ENCODE data around the gene ACACA.
"Not testable (repeated sequence)": the region's sequence is repeated elsewhere in the genome, so short reads cannot be mapped to it uniquely, and the experiment has no call there.

Gene ACACA

GRCh38 chr17:37406635-37407461 is at the start of gene ACACA, which contains the start of gene TADA2A:
Gene ACACA, minus strand, starts transcription at chr17:37406836. Its CDS starts 537 bp downstream, at chr17:37406299.
Gene TADA2A, plus strand, starts transcription at chr17:37406886. Its CDS starts 4,480 bp downstream, at chr17:37411366.
- peak; percentile 48 to 82 for DNase-seq

DNA sequence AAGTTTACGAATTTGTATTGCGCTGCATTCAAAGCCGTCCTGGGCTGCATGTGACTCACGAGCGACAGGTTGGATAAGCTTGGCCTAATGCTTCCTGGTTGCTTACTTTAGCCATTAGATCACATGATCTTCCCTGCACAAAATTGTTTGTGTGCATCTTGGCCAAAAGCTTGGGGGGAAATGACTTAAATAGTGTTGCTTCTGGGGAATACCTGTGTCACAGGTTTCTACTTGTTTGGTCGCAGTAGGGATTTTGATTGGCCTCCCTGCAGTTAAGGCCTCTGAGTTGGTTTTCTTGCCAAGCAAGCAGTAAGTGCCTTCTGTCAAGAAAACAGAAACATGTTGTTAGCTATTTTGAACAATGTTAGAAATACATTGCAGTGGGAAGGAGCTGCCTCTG is 43.5 kb upstream of the ACACA start:
- no peak for DNase-seq

DNA sequence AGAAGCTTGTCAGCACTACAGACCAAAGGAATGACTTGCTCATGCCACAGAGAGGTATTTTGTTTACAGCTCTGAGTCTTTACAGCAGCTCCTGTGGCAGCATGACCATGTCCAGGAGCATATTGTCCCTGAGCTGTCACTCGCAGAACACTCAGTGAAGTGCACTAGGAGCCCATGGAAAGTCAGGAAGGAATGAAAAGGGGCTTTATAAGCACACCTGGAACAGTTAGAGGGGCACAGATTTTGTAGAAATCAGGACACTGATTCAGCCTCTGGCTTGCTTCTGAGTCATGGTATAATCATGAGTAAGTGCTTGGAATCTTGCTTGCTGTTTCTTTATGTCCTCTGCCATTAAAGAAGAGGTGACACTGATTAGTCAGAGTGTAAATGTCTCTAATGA is 41.0 kb upstream of the ACACA start:
- no peak for DNase-seq

DNA sequence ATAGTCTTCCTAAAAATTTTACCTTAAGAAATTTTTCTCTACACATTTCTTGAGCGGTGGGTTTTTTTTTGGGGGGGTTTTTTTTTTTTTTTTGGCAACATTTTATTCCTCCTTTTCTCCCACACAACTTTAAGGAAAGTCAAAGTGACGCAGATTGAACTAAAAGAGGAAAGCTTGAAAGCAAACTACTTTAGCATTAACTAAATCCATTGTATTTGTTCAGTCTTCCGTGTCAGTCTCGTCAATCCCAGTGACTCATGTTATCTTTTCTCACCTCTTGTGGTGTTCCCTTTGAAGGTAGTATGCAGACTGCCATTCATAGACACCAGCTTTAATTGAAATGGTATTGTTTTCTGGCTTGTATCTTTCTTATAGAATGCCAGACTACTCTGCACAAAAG is 39.4 kb upstream of the ACACA start:
- no peak for DNase-seq

DNA sequence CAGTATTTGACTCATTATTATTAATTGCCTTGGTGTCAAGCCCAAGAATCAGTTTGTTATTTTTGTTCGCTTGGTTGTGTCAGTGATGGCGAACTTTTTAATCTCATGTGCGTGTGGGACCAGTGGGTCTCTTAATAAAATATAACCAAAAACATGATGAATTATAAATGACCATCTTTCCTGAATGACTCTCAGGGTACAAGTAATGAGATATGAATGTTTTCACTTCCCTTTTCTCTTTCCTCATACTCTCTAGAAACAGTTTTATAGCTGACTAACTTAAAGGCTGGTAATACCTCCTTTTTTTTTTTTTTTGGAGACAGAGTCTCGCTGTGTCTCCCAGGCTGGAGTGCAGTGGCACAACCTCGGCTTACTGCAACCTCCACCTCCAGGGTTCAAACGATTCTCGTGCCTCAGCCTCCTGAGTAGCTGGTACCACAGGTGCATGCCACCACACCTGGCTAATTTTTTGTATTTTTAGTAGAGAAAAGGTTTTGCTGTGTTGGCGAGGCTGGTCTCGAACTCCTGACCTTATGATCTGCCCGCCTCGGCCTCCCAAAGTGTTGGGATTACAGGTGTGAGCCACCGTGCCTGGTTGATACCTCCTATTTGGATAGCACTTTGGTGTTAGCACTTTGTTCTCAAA is 34.9 kb upstream of the ACACA start:
- not testable (repeated sequence) for DNase-seq

GRCh38 chr17:37440424-37440823 is 33.8 kb upstream of the ACACA start:
- no peak for DNase-seq

DNA sequence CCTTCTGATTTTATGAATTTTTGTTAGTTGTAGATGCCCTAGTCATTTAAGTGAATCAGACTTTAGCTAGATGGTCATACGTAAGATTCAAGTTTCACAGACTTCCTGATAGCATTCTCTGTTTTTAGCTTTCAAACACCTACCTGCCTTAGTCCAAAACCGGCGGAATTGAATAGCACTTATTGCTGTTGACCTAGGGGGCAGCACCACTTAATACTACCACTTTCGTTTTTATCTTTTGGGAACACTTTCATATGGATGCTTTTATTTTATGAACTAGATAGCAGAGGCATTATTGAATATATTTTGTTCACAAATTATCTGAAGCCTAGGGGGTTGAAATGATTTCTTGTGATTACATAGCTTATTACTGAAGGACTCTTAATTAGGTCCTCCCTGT is 31.5 kb upstream of the ACACA start:
- DNase-seq, result no peak

GRCh38 chr17:37432671-37433070 is 26.0 kb upstream of the ACACA start:
- no peak for DNase-seq

DNA sequence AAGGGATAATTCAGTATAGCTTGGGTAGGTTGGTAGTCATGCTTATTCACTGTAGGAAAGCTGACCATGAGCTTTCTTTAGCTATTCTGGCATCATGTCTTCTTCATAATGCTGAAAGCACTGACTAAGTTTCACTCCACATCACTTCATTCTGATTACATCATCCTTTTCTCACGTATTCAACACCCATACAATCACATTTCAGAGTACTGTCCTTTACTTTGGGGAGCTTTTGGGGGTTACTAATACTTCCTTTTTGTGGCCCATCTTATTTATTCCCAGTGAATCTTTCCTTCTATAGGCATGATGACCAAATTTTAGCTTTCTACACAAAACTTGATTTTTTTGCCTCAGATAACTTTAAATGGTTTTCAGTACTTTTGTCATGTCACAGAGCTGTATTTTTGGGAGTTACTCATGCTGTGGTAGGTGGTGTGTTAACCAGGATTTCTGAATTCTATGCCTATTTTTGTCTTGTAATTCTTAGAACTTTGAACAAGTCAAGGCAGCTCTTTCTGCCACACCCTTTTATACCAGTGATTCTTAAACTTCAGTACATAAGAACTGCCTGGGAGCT is 23.5 kb upstream of the ACACA start:
- DNase-seq, result no peak

GRCh38 chr17:37429453-37429852 is 22.8 kb upstream of the ACACA start:
- no peak for DNase-seq

GRCh38 chr17:37429039-37429438 is 22.4 kb upstream of the ACACA start:
- no peak for DNase-seq

GRCh38 chr17:37425268-37425667 is 18.6 kb upstream of the ACACA start:
- DNase-seq, result no peak

DNA sequence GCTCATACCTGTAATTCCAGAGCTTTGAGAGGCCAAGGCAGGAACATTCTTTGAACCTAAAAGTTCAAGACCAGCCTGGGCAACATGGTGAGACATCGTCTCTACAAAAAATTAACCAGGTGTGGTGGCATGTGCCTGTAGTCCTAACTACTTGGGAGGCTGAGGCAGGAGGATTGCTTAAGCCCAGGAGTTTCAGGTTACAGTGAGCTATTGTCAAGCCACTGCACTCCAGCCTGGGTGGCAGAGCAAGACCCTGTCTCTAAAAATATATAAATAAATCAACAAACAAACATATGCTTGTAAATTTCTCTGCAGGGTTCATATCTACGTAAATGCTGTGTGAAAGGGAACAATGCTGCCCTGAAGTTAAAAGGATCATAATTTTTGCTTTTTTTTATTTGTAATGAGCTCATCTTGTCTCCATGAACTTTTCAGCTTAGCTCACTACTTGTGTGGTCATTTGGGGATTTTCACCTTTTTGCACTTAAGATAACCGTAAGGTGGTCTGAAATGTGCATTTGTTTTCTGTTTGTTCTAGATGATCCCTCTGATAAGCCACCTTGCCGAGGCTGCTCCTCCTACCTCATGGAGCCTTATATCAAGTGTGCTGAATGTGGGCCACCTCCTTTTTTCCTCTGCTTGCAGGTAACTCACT is 16.5 kb upstream of the ACACA start:
- no peak for DNase-seq

GRCh38 chr17:37417852-37418251 is 11.2 kb upstream of the ACACA start:
- no peak for DNase-seq

- no peak for DNase-seq
These were observed 7.4 kb upstream of the ACACA start for GRCh38 chr17:37413875-37414519.

GRCh38 chr17:37410357-37410756 is 3.7 kb upstream of the ACACA start:
- DNase-seq, result no peak

DNA sequence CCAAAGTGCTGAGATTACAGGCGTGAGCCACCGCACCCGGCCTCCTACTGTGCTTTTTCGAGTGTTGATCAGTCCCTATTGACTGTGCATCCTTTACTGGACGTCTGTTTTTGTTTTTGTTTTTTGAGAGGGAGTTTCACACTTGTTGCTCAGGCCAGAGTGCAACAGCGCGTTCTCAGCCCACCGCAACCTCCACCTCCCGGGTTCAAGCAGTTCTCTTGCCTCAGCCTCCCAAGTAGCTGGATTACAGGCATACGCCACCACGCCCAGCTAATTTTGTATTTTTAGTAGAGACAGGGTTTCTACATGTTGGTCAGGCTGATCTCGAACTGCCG is 1.5 kb upstream of the ACACA start:
- DNase-seq, result not testable (repeated sequence)

- DNase-seq, result no peak
These were observed 541 bp downstream of the ACACA start for GRCh38 chr17:37405955-37406634.

- not testable (repeated sequence) for DNase-seq
These were observed 1.1 kb downstream of the ACACA start for GRCh38 chr17:37405522-37405921.

DNA sequence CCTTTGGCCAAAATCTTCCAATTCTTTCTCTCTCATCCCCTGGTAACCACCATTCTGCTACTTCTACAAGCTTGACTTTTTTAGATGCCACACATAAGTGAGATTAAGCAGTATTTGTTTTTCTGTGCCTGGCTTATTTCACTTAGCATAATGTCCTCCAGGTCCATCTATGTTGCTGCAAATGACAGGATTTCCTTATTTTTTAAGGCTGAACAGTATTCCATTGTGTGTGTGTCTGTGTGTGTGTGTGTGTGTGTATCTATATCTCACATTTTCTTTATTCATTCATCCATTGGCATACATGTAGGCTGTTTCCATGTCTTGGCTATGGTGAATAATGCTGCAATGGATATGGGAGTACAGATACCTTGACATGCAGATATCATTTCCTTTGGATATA is 6.1 kb downstream of the ACACA start:
- DNase-seq, result no peak

DNA sequence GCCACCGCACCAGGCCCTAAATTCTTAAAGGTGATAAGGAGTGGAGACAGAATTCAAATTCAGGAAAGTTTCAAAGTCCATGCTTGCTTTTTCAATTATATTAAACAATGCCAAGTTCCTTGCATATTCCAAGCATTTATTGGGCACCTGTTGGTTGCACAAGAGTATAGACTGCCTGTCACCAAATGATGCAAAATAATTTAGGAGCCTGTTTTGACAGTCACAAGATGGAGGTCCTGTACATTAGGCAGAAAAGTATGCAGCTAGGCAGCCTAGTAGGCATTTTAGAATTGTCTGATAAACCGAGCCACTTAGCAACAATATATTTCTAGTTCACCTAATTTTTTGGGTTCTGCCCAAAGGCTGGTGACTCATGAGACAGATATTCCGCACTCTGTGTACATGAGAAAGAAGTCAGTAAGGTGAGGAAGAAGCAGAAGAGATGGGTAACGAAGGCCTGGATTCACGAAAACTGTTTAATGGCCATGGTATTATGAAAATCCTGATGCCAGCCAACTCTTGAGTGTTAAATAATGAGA is 7.3 kb downstream of the ACACA start:
- DNase-seq, result no peak

DNA sequence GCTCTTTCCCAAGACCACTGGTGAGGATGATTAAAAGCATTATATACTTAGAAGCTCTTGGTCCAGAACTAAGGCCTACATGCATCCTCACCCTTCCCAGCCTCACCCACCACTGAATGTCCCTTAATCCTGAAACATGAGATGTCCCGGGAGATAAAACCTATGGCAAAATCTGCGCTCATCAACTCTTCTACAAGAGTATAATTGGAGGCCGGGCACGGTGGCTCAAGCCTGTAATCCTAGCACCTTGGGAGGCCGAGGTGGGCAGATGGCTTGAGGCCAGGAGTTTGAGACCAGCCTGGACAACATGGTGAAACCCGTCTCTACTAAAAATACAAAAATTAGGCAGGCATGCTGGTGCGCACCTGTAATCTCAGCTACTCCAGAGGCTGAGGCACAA is 13.3 kb downstream of the ACACA start:
- DNase-seq, result no peak

Data from NCI-H446 (cell line).